Erythroblast (primary cell): ENCODE data around the gene INPP4A.

Experiments used
- GATA1 ChIP-seq: IDR thresholded peaks from 2 replicates; pipeline ENCODE4 v1.6.1; 2011; ENCODE audit warnings: low read depth, mild to moderate bottlenecking, control low read depth, low read length, moderate library complexity
- POLR2A ChIP-seq: IDR thresholded peaks from 2 replicates; pipeline ENCODE4 v1.6.1; 2011; ENCODE audit warnings: mild to moderate bottlenecking, low read length

- no peak for TF ChIP-seq POLR2A
- no peak for TF ChIP-seq GATA1
Measured at GRCh38 chr2:98522854-98523253, 78.2 kb downstream of the INPP4A start.
